CD4-positive, alpha-beta T cell (primary cell): ENCODE measurements around the gene TFPI. TPM values are rescaled to one million over a fixed set of nuclear protein-coding genes. Genes with fewer than 3 reads are reported as not detected.
"Not testable (repeated sequence)": the region's sequence is repeated elsewhere in the genome, so short reads cannot be mapped to it uniquely, and the experiment has no call there.

ENCODE experiments used
- ATAC-seq: fragments of 200-7000 bp; cut with Tn5 transposase; one replicate; pipeline ENCODE4 v1.10.0; 2022; ENCODE audit warnings: mild to moderate bottlenecking; ENCODE audit not compliant: poor library complexity
- CTCF ChIA-PET: fragments of 350-600 bp; sonication (Branson Sonifier 250); formaldehyde crosslinking; loops from one replicate; lab custom pipeline; 2021; ENCODE audit warnings: antibody characterized with exemption, inconsistent platforms; lab: Charles Lee
- POLR2A ChIA-PET: fragments of 350-600 bp; sonication (Branson Sonifier 250); formaldehyde crosslinking; loops from one replicate; lab custom pipeline; 2021; ENCODE audit warnings: antibody characterized with exemption, inconsistent platforms; lab: Charles Lee
- DNase-seq, 14 experiments: peaks; one replicate each; pipeline ENCODE4 v3.0.0-alpha.2; 2013 to 2020; ENCODE audit warnings: mixed read lengths in 2 of 14
- H3K27ac ChIP-seq, 2 donors: one replicate each; pipeline versions ENCODE4 v1.5.1 to v1.7.0; 2013; ENCODE audit warnings: low read length in 2 of 2, low read depth in 1 of 2, mild to moderate bottlenecking in 1 of 2
- H3K27me3 ChIP-seq, 2 experiments: 1 replicate in 1 of 2; 2 replicates in 1 of 2; pipeline versions ENCODE4 v1.6.1 to v1.7.0; 2013; ENCODE audit warnings: low read length in 2 of 2, control low read depth in 1 of 2, mild to moderate bottlenecking in 1 of 2, moderate library complexity in 1 of 2; ENCODE audit not compliant: insufficient read depth in 2 of 2, control insufficient read depth in 1 of 2
- H3K36me3 ChIP-seq: one replicate; pipeline ENCODE4 v1.6.1; 2013; ENCODE audit warnings: low read length, control low read depth; ENCODE audit not compliant: insufficient read depth
- H3K4me1 ChIP-seq: one replicate; pipeline ENCODE4 v1.6.1; 2013; ENCODE audit warnings: low read length, control low read depth; ENCODE audit not compliant: insufficient read depth
- H3K4me3 ChIP-seq: one replicate; pipeline ENCODE4 v1.5.1; 2013; ENCODE audit warnings: mild to moderate bottlenecking, low read length, moderate library complexity
- H3K9me3 ChIP-seq, 2 experiments: 1 replicate in 1 of 2; 2 replicates in 1 of 2; pipeline versions ENCODE4 v1.6.1 to v1.7.0; 2013; ENCODE audit warnings: low read length in 2 of 2, mild to moderate bottlenecking in 2 of 2, control low read depth in 1 of 2, moderate library complexity in 1 of 2; ENCODE audit not compliant: control insufficient read depth in 1 of 2, insufficient read depth in 1 of 2
- H3K27ac Mint-ChIP-seq: one replicate; pipeline ENCODE4 v1.8.0; 2020; ENCODE audit warnings: mixed read lengths
- H3K27me3 Mint-ChIP-seq: one replicate; pipeline ENCODE4 v1.8.0; 2021; ENCODE audit warnings: mixed read lengths
- H3K36me3 Mint-ChIP-seq: one replicate; pipeline ENCODE4 v1.8.0; 2021; ENCODE audit warnings: low read depth, mixed read lengths
- H3K4me1 Mint-ChIP-seq: one replicate; pipeline ENCODE4 v1.8.0; 2021; ENCODE audit warnings: low read depth, mixed read lengths
- H3K4me3 Mint-ChIP-seq: one replicate; pipeline ENCODE4 v1.8.0; 2020; ENCODE audit warnings: mild to moderate bottlenecking, mixed read lengths
- H3K9me3 Mint-ChIP-seq: one replicate; pipeline ENCODE4 v1.8.0; 2020; ENCODE audit warnings: mixed read lengths
- intact Hi-C, 2 experiments: fragments of 100-400 bp; cut with DNase I in 1 of 2; cut with micrococcal nuclease in 1 of 2; formaldehyde crosslinking; loops; one replicate each; pipeline versions ENCODE4 v1.15.1 to v1.9.0; 2023 to 2025; cut with DNase I, micrococcal nuclease
- total RNA-seq, 174 experiments: library from RNA in 2 of 174; stranded (reverse) in 2 of 174; gene quantifications; one replicate each; pipeline ENCODE4 v1.2.3 and lab custom pipeline; 2021 to 2026
- TF ChIP-seq, protein P1 (sequence below): fragments of 200-600 bp; IDR thresholded peaks from one replicate; pipeline ENCODE4 v1.8.0; 2022; ENCODE audit warnings: antibody characterized with exemption, mild to moderate bottlenecking

Gene TFPI
- total RNA-seq, 2 experiments from 2014 or later = 0.17 TPM; not detected in 1

DNA sequence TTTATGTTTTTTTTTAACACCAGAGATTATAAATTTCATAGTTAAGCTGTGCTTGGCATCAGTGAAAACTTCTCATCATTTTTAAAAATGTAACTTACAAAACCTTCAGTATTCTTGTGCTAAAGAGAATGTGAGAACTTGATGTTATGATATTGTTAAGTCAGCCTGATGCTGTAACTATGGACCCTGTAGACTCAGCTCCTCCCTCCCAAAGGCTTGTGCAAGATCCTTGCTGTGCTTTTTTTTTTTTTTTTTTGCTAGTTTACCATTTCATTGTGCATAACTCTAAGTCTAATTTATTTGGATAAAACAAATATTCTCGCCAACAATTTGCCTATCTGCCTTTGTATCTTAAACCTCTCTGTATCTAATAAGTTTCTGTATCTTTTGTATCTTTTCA, 12.9 kb upstream of the TFPI start:
- ATAC-seq = no peak
- CTCF ChIA-PET = no interaction called here
- no peaks in the 10 kb centered on the region for H3K27me3 Mint-ChIP-seq
- H3K4me3 Mint-ChIP-seq = no peak overlapping the region
- Histone ChIP-seq H3K4me1 (no peaks in the 10 kb centered on the region), H3K27me3 (no peaks in the 10 kb centered on the region), H3K4me3 (no peak overlapping the region), H3K27ac (no peak overlapping the region), H3K36me3 (no peaks in the 10 kb centered on the region), H3K9me3 (no peaks in the 10 kb centered on the region)
- no peaks in the 10 kb centered on the region for H3K4me1 Mint-ChIP-seq
- POLR2A ChIA-PET = no interaction called here
- intact Hi-C loops = no loop called here
- TF ChIP-seq, protein P1, sequence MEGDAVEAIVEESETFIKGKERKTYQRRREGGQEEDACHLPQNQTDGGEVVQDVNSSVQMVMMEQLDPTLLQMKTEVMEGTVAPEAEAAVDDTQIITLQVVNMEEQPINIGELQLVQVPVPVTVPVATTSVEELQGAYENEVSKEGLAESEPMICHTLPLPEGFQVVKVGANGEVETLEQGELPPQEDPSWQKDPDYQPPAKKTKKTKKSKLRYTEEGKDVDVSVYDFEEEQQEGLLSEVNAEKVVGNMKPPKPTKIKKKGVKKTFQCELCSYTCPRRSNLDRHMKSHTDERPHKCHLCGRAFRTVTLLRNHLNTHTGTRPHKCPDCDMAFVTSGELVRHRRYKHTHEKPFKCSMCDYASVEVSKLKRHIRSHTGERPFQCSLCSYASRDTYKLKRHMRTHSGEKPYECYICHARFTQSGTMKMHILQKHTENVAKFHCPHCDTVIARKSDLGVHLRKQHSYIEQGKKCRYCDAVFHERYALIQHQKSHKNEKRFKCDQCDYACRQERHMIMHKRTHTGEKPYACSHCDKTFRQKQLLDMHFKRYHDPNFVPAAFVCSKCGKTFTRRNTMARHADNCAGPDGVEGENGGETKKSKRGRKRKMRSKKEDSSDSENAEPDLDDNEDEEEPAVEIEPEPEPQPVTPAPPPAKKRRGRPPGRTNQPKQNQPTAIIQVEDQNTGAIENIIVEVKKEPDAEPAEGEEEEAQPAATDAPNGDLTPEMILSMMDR = no peak
- DNase-seq = no peak
- H3K9me3 Mint-ChIP-seq = no peaks in the 10 kb centered on the region
- no peak overlapping the region for H3K27ac Mint-ChIP-seq
- no peaks in the 10 kb centered on the region for H3K36me3 Mint-ChIP-seq

DNA sequence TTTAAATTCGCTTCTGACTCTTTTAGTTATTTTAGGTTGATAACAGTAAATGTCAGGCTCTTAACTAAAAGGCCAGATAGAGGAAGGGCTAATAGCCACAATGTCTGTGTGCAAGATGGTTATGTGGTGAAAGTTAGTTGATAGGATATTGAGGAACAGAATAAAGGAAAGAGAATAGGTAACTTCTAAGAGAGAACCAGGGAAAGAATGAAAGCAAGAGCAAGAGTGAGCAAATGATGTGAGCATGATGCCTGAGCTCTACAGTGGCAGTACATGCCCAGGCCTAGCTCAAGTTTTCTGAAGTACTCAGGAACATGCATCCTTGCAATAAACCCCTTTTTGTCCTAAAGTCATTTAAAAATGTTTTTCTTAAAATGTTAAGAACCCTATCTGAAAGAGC, 12.5 kb upstream of the TFPI start:
- Histone ChIP-seq H3K27ac (no peak overlapping the region), H3K27me3 (no peaks in the 10 kb centered on the region), H3K36me3 (no peaks in the 10 kb centered on the region), H3K9me3 (no peaks in the 10 kb centered on the region), H3K4me3 (no peak overlapping the region), H3K4me1 (no peaks in the 10 kb centered on the region)
- Mint-ChIP-seq H3K27ac (no peak overlapping the region), H3K4me1 (no peaks in the 10 kb centered on the region), H3K27me3 (no peaks in the 10 kb centered on the region), H3K4me3 (no peak overlapping the region), H3K36me3 (no peaks in the 10 kb centered on the region), H3K9me3 (no peaks in the 10 kb centered on the region)
- ChIA-PET POLR2A (no interaction called here), CTCF (no interaction called here)
- no peak for ATAC-seq
- intact Hi-C loops = no loop called here
- DNase-seq = no peak
- TF ChIP-seq, protein P1 = no peak

DNA sequence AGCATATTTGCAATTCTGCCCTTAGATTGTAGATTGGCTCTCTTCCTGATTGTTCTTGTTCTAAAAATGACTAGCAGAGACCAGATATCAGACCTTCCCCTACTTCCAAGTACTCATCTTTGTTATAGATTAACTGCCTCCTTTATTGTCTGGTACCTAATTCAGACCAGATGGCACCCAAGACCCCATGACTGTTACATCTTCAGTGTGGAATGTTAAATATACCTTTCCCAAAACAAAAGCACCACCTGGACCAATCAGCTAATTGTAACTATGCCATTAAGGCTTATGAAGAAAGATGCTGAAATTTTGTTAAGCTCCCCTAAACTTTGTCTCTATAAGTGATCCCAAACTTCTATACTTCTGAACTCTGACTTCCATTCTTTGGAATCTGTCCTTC, 12.0 kb upstream of the TFPI start:
- Mint-ChIP-seq H3K36me3 (no peaks in the 10 kb centered on the region), H3K27ac (no peak overlapping the region), H3K27me3 (no peaks in the 10 kb centered on the region), H3K9me3 (no peaks in the 10 kb centered on the region), H3K4me1 (no peaks in the 10 kb centered on the region), H3K4me3 (no peak overlapping the region)
- TF ChIP-seq, protein P1 = no peak
- Histone ChIP-seq H3K27me3 (no peaks in the 10 kb centered on the region), H3K27ac (no peak overlapping the region), H3K4me3 (no peak overlapping the region), H3K36me3 (no peaks in the 10 kb centered on the region), H3K9me3 (no peaks in the 10 kb centered on the region), H3K4me1 (no peaks in the 10 kb centered on the region)
- ATAC-seq = no peak
- ChIA-PET CTCF (no interaction called here), POLR2A (no interaction called here)
- intact Hi-C loops = no loop called here
- DNase-seq = no peak

DNA sequence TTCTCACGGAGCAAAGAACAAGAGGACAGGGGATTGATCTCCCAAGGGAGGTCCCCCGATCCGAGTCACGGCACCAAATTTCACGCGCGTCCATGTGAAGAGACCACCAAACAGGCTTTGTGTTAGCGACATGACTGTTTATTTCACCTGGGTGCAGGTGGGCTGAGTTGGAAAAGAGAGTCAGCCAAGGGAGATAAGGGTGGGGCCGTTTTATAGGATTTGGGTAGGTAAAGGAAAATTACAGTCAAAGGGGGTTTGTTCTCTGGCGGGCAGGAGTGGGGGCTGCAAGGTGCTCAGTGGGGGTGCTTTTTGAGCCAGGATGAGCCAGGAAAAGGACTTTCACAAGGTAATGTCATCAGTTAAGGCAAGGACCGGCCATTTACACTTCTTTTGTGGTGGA, 11.4 kb upstream of the TFPI start:
- ATAC-seq, H3K36me3 ChIP-seq, H3K4me1 ChIP-seq, CTCF ChIA-PET, H3K4me1 Mint-ChIP-seq, H3K27ac ChIP-seq, H3K27ac Mint-ChIP-seq, H3K27me3 ChIP-seq, POLR2A ChIA-PET, H3K9me3 ChIP-seq, DNase-seq, H3K36me3 Mint-ChIP-seq, intact Hi-C loops, H3K4me3 Mint-ChIP-seq, H3K9me3 Mint-ChIP-seq, H3K27me3 Mint-ChIP-seq, H3K4me3 ChIP-seq: not testable (repeated sequence)

DNA sequence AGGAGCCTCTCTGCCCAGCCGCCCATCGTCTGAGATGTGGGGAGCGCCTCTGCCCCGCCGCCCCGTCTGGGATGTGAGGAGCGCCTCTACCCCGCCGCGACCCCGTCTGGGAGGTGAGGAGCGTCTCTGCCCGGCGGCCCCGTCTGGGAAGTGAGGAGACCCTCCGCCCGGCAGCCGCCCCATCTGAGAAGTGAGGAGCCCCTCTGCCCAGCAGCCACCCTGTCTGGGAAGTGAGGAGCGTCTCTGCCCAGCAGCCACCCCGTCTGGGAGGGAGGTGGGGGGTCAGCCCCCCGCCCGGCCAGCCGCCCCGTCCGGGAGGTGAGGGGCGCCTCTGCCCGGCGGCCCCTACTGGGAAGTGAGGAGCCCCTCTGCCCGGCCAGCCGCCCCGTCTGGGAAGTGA, 2.3 kb upstream of the TFPI start:
- CTCF ChIA-PET, POLR2A ChIA-PET: not testable (repeated sequence)

More for the DNA sequence above, 2.3 kb upstream of the TFPI start:
- H3K4me3 ChIP-seq, H3K27me3 ChIP-seq, intact Hi-C loops, H3K4me3 Mint-ChIP-seq, H3K36me3 ChIP-seq, H3K4me1 ChIP-seq, H3K9me3 ChIP-seq, H3K36me3 Mint-ChIP-seq, H3K9me3 Mint-ChIP-seq, H3K4me1 Mint-ChIP-seq, H3K27ac ChIP-seq, DNase-seq, ATAC-seq, H3K27ac Mint-ChIP-seq: not testable (repeated sequence)
- H3K27me3 Mint-ChIP-seq = peaks cover 10% of the 10 kb centered on the region
